ENCODE data around the gene TBC1D32.
A peak's percentile ranks its signal among the peaks of the same experiment; 100 is the strongest.
"Not testable (repeated sequence)": the region's sequence is repeated elsewhere in the genome, so short reads cannot be mapped to it uniquely, and the experiment has no call there.

Gene TBC1D32

GRCh38 chr6:121093928-121094327 is 240.4 kb downstream of the TBC1D32 start:
- no peak for DNase-seq

- no peak for DNase-seq
These were observed 243.8 kb downstream of the TBC1D32 start for GRCh38 chr6:121090492-121090891.

GRCh38 chr6:121086876-121087275 is 247.4 kb downstream of the TBC1D32 start:
- DNase-seq = no peak

- no peak for DNase-seq
These were observed 258.2 kb downstream of the TBC1D32 start for GRCh38 chr6:121076119-121076518.

GRCh38 chr6:121068749-121069148 is 265.5 kb downstream of the TBC1D32 start:
- DNase-seq = not testable (repeated sequence)

- no peak for DNase-seq
These were observed 266.9 kb downstream of the TBC1D32 start for GRCh38 chr6:121067381-121067780.

- DNase-seq = no peak
These were observed 269.9 kb downstream of the TBC1D32 start for GRCh38 chr6:121064345-121064744.

GRCh38 chr6:121055572-121056163 is 278.6 kb downstream of the TBC1D32 start:
- peak; percentile 71 for DNase-seq

GRCh38 chr6:121048593-121048992 is 285.7 kb downstream of the TBC1D32 start:
- not testable (repeated sequence) for DNase-seq

GRCh38 chr6:121044905-121045304 is 289.4 kb downstream of the TBC1D32 start:
- DNase-seq = not testable (repeated sequence)

- not testable (repeated sequence) for DNase-seq
These were observed 290.6 kb downstream of the TBC1D32 start for GRCh38 chr6:121043706-121044105.

GRCh38 chr6:121043211-121043610 is 291.1 kb downstream of the TBC1D32 start:
- not testable (repeated sequence) for DNase-seq

- DNase-seq = no peak
These were observed 291.5 kb downstream of the TBC1D32 start for GRCh38 chr6:121042766-121043165.

- no peak for DNase-seq
These were observed 293.4 kb downstream of the TBC1D32 start for GRCh38 chr6:121040831-121041230.

GRCh38 chr6:121033091-121033490 is 301.2 kb downstream of the TBC1D32 start:
- no peak for DNase-seq

- DNase-seq = no peak
These were observed 301.8 kb downstream of the TBC1D32 start for GRCh38 chr6:121032268-121033006.

Data from hematopoietic multipotent progenitor cell treated with erythropoietin and hydrocortisone succinate and interleukin-3 and kit ligand, for 6 days (in vitro differentiated cells).